GM21723 (cell line): Measurements from ENCODE around the gene MAT1A.
A peak's percentile ranks its signal among the peaks of the same experiment; 100 is the strongest.
"Not testable (repeated sequence)": the region's sequence is repeated elsewhere in the genome, so short reads cannot be mapped to it uniquely, and the experiment has no call there.

Source experiments
- ATAC-seq: cut with Tn5 transposase; IDR thresholded peaks from one replicate; pipeline ENCODE4 v1.9.1; 2021; ENCODE audit warnings: mild to moderate bottlenecking, moderate library complexity; ENCODE audit not compliant: unreplicated experiment

The MAT1A gene

DNA sequence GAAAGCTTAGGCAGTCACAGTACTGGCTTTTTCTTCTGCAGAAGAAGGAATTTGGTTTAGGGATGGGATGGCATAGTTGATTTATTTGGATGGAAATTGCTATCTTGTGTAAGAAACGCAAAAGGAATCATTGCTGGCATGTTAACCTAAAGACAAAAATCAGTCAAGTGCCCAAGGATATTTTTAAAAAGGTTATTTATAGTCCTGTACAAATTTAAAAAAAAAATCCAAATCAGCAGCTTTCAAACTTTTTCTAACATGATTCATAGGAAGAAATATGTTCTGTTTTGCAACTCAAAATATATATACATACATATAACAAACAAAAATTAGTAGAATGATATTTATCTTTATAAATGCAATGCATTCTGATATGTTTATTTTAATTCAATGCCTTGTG is 55.6 kb downstream of the MAT1A start:
- ATAC-seq, result not testable (repeated sequence)

- ATAC-seq, result peak; percentile 75
These were observed 62.7 kb downstream of the MAT1A start for GRCh38 chr10:80226723-80227122.

DNA sequence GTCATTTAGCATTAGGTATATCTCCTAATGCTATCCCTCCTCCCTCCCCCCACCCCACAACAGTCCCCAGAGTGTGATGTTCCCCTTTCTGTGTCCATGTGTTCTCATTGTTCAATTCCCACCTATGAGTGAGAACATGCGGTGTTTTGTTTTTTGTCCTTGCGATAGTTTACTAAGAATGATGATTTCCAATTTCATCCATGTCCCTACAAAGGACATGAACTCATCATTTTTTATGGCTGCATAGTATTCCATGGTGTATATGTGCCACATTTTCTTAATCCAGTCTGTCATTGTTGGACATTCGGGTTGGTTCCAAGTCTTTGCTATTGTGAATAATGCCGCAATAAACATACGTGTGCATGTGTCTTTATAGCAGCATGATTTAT is 66.4 kb downstream of the MAT1A start:
- not testable (repeated sequence) for ATAC-seq
